HG03575 (cell line): Measurements from ENCODE around the gene PCSK6.

ENCODE experiments used
- ATAC-seq: cut with Tn5 transposase; IDR thresholded peaks from one replicate; pipeline ENCODE4 v1.9.1; 2021; ENCODE audit not compliant: unreplicated experiment, insufficient number of reproducible peaks, low FRiP score; ENCODE audit errors: extremely low read depth

The PCSK6 gene

DNA sequence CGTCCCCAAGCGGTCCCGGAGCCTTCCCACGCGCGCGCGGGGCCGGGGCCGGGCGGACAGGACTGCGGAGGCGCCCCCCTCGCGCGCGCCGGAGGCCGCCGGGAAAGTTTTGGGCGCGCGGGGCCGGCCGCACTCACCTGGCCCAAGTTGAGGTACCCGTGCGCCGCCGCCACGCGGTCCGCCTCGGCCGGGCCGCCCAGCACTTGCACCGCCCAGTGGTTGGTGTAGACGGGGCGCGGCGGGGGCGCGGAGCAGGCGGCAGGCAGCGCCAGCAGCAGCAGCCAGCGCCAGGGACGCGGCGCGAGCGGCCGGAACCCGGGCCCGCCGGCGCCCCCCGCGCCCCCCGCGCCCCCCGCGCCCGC lies 289 bp downstream of the PCSK6 start:
- ATAC-seq = no peak

DNA sequence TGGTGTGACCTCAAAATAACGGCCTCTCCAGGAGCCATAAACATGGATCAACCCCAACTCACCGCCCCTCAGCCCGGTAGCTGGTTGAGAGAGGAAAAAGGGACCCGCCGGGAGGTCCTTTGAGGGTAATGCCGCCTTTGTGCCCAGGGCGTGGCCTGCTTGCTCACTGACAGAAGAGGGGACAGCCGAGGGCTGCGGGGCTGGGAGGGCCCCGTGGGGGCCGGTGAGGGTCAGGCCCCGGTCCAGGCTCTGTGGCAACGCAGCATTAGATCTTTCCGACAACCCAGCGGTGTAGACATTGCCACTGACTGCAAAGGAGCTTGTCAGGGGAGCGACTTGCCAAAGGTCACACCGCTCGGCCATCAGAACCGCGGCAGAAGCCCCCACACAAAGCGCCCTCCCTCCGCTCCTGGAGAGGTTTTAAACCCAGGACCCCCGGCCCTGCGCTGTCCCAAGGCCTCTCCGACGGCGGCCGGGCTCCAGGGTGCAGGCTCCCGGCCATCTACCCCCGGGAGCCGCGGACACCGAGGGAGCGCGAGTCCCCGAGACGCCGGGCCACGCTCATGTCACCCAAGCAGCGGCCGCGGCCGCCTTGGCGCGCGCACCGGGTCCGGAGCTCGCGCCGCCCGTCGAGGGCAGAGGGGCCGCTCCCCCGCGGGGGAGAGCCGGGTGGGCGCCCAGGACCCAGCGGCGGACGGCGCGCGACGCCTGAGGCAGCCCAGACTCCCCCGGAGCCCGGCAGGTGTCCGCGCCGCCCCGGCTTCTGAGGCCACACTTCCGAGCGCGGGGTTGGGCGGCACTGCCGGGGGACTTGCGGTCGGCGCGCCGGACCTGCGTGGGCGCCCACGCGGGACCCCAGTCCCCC lies 975 bp downstream of the PCSK6 start:
- ATAC-seq = no peak

DNA sequence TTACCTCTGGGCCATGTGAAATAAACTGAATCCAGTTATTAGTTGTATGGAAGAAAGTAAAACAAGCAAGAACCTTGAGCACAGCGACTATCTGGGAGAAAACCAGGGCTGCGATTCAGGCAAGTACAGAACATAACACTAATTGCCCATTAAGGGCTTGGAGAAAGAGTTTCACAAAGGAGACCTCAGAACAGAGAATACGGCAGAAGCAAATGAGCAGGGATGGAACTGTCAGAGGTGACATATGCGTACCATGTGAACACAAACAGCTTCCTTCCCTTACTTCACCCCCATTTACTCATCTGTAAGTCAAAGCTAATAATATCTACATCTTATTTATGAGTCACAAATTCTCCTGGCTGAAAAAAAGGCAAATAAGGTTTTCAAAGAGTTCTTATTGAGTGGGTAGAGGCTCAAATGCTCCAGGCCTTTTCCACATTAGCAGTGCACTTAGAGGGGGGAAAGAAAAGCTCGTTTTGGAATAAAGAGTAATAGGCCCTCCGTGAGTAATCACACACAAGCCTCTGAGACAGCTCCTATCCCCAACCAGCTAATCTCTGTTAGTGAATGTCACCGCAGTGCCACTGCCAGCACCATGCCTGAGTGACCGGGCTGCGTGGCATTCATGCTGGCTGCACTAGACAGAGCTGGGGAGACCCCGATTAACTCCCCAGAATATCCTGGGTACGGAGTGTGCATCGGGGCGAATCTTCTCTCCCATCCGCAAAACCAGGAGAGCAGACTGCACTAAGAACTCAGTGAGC lies 2.6 kb downstream of the PCSK6 start:
- no peak for ATAC-seq

- ATAC-seq = no peak
Measured at GRCh38 chr15:101483462-101483861, 6.0 kb downstream of the PCSK6 start.

- ATAC-seq = no peak
Measured at GRCh38 chr15:101482526-101483371, 6.8 kb downstream of the PCSK6 start.

GRCh38 chr15:101481917-101482525 lies 7.5 kb downstream of the PCSK6 start:
- ATAC-seq = no peak

GRCh38 chr15:101481381-101481705 lies 8.2 kb downstream of the PCSK6 start:
- no peak for ATAC-seq

- ATAC-seq = no peak
Measured at GRCh38 chr15:101480613-101481380, 8.7 kb downstream of the PCSK6 start.

- ATAC-seq = no peak
Measured at GRCh38 chr15:101479851-101480612, 9.5 kb downstream of the PCSK6 start.

GRCh38 chr15:101479342-101479845 lies 10.1 kb downstream of the PCSK6 start:
- ATAC-seq = no peak

- ATAC-seq = no peak
Measured at GRCh38 chr15:101478701-101479341, 10.7 kb downstream of the PCSK6 start.

GRCh38 chr15:101477851-101478362 lies 11.6 kb downstream of the PCSK6 start:
- ATAC-seq = no peak

DNA sequence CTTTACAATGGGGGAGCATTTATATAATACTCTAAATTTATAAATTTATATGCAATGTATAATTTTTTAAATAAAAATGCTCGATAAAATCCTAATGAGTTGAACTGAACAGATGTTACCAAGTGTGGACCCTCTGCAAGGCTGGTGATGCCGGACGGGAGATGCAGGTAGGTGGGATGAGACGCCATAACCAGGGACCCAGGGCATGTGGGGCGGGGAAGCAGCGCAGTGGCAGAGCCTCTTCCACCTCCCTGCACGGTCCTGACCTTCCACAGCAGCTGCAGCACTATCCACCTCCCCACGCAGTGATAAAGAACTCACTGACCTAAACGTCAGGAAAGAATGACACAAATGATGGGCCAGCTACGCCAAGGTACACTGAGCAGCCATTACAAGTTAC lies 12.8 kb downstream of the PCSK6 start:
- ATAC-seq = no peak

DNA sequence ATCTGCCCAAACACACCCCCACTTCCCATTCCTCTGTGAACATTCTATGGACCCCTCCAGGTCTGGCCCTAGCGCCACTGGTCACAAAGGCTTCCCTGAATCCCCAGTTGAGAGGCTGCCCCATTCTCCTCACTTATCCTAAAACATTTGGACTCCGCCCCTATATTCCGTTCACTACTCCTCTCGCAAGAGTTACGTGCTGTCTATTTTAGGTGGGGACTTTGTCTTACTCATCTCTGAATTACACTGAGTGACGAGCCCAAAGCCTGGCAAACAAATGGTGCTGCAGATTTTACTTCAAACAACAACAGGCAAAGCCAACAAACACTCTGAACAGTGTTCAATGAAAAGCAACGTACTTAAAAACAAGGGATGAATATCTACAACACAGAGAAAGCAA lies 14.5 kb downstream of the PCSK6 start:
- ATAC-seq = no peak

DNA sequence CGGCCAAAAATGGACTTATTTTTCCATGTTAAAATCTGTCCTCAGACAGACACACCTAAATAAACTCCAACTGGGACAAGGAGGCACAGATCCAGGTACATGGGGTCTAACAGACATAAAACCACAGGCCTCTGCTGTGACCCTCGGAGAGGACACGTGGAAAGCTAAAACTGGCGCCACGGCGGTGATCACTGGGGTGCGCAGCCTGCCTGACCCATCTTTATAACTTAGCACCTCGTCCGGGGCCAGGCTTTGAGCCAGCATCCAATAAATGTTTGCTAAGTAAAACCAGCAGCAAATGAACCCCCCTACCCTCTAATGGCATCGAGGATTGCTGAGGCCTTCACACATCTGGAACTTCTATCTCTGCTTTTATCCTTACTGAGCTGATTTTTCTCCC lies 15.3 kb downstream of the PCSK6 start:
- ATAC-seq = no peak

GRCh38 chr15:101472033-101472432 lies 17.5 kb downstream of the PCSK6 start:
- no peak for ATAC-seq
